ENCODE measurements around the gene RRN3. TPM values are rescaled to one million over a fixed set of nuclear protein-coding genes. Genes with fewer than 3 reads are reported as not detected.
"Not testable (repeated sequence)": the region's sequence is repeated elsewhere in the genome, so short reads cannot be mapped to it uniquely, and the experiment has no call there.

The RRN3 gene
- polyA plus RNA-seq, 4 donors: 29.6 to 46.4 (median 43.3) TPM

DNA sequence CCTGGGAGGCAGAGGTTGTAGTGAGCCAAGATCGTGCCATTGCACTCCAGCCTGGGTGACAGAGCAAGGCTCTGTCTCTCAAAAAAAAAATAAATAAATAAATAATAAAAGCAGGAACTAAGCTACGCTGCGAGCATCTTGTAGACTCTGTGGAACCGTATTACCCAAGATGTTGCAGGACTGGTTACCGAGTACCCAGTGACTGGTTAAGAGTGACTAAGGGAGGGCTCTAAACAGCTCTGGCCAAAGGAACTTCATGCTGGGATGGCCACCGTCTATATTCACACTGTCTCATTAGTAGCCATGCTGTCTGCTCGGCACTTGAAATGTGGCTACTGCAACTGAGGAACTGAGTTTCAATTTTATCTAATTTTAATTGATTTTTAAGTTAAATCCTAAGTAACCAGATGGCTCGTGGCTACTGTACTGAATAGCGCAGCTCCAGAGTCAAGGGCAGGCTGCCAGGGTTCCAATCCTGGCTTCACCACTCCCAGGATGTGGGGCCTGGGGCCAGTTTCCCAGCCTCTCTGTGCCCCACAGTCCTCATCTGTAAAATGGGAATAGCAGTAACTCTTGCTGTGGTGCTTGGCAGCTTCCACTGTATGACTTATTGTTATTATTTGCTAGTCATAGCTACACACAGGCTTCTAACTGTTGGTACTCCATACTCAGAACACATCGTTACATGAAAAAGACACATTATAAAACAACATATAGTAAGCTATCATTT lies 41.2 kb downstream of the RRN3 start:
- no peak for DNase-seq (ENCODE audit: low read depth in 4 of 4, low spot score in 3 of 4)

GRCh38 chr16:15051387-15051951 lies 42.6 kb downstream of the RRN3 start:
- no peak for DNase-seq (ENCODE audit: low read depth in 4 of 4, low spot score in 3 of 4)

- not testable (repeated sequence) for DNase-seq (ENCODE audit: low read depth in 4 of 4, low spot score in 3 of 4)
These were observed 43.6 kb downstream of the RRN3 start for GRCh38 chr16:15050440-15050839.

DNA sequence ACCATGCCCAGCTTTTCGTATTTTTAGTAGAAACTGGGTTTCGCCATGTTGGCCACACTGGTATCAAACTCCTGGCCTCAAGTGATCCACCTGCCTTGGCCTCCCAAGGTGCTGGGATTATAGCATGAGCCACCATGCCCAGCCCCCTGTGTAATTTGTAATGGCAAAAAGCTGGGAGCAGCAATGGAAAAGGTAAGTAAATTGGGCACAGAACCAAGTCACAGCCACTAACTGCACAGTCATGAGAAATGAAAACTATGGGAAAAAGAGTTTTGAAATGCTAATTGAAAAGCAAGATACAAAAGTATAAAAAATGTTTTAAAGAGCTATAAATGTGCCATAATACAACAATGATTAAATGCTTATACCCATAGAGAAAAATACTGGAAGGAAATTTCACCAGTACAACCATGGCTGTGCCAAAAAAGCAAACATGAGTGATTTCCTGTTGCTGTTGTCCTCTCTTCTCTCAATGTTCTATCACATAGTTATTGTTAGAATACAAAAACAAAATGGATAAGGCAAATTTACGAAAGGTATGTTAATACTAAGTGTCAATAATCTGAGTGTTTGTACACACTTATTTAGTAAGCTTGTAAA lies 44.4 kb downstream of the RRN3 start:
- DNase-seq (ENCODE audit: low read depth in 4 of 4, low spot score in 3 of 4): no peak

- DNase-seq (ENCODE audit: low read depth in 4 of 4, low spot score in 3 of 4): no peak
These were observed 47.2 kb downstream of the RRN3 start for GRCh38 chr16:15046692-15047376.

GRCh38 chr16:15045270-15045669 lies 48.8 kb downstream of the RRN3 start:
- not testable (repeated sequence) for DNase-seq (ENCODE audit: low read depth in 4 of 4, low spot score in 3 of 4)

DNA sequence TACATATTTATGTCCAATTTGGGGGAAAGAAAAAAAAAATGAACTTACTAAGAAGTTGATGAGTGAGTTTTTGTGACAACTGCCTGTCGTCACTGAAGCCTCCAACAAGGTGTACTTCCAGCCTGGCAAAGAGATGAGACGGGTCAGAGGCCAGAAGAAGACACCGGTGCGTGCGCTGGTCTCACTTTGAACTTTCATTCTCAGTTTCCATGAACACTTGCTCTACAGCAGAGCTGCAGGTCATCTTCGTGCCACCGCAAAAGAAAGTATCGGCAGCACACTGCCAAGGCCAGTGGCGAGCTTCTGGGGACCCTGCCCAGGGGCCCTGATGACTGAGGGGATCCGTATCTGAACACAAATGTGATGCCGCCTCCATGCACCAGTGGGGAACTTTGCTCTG lies 49.8 kb downstream of the RRN3 start:
- no peak for DNase-seq (ENCODE audit: low read depth in 4 of 4, low spot score in 3 of 4)

DNA sequence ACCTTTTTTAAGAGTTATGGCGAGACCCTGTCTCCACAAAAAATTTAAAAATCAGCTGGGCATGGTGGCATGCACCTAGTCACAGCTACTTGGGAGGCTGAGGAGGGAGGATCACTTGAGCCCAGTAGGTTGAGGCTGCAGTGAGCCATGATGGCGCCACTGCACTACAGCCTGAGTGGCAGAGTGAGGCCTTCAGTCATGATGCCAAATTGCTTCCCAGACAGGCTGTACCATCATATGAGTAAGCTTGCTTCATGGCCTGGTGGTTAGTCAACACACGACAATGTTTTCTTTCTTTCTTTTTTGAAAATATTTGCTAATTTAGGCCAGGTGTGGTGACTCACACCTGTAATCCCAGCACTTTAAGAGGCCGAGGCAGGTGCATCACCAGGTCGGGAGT lies 50.7 kb downstream of the RRN3 start:
- DNase-seq (ENCODE audit: low read depth in 4 of 4, low spot score in 3 of 4): no peak

DNA sequence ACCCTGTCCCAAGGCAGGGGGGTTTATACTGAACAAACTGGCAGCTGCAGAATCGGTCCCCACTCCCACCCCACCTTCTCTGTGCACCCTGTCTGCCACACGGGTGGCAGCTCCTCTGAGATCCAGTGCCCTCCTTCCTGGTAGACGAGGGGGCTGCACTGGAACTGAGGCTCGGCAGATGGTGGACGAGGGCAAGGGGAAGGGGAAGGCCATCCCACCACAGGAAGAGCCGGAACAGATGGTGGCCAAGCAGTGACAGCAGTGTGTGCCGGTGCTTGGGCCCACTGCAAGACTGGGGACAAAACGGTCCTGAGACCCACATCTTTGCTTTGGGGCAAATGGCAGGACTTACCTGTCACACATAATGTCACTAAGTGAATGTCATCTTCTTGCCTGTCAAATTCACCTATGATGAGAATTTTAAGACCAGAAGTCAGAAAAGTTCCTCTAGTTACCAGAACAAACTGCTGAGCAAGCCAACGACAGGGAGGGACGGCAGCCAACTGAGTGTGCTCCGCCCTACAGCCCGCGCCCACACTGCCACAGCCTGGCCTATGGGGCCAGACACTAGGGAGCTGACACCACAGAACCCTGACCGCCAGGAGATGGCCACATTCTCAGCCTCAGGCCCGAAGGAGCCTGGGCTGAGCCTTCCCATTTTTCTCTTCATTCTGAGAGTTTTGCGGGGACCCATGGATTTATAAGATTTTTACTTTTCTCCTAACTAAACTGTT lies 52.6 kb downstream of the RRN3 start:
- no peak for DNase-seq (ENCODE audit: low read depth in 4 of 4, low spot score in 3 of 4)

GRCh38 chr16:15038689-15039088 lies 55.4 kb downstream of the RRN3 start:
- DNase-seq (ENCODE audit: low read depth in 4 of 4, low spot score in 3 of 4): no peak

GRCh38 chr16:15037745-15038144 lies 56.3 kb downstream of the RRN3 start:
- DNase-seq (ENCODE audit: low read depth in 4 of 4, low spot score in 3 of 4): no peak

DNA sequence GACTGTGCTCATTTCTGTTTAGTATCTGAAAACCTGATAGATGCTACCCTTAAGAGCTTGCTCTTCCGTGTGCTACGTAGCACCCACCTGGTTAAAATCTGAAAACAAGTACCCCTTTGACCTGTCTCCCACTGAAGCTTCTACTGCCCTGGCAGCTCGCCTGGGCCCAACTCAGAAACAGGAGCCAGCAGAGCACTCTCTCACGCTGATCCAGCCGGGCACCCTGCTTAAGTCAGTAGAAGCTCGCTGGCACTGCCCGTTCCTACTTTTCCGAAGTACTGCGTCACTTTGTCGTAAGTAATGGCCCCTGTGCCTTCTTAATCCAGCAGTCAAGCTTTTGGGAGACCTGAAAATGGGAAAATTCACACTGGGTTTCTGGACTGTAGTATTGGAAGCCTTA lies 57.1 kb downstream of the RRN3 start:
- DNase-seq (ENCODE audit: low read depth in 4 of 4, low spot score in 3 of 4): no peak

DNA sequence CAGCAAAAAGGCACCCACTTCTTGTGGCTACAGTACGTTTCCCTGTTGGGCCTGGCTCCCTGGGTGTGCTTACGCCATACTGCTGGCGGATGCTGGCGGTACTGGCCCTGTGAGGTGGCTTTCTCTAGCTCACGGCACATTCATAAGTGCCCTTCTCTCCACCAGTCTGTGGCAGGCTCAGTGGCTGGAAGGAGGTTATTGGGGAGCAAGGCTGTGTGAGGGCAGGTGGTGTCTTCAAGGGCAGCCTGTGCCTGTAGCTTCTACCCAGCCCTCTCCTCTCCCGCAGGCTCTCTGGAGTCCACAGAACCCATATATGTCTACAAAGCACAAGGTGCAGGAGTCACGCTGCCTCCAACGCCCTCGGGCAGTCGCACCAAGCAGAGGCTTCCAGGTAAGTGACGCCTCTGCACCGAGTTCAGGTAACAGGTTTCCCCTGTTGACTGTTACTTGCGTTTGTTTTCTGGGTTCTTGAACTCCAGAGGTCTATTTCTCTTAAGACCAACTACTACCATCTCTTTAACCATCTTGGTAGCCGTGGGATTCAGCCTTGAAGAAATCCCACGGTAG lies 58.8 kb downstream of the RRN3 start:
- DNase-seq (ENCODE audit: low read depth in 4 of 4, low spot score in 3 of 4): no peak

DNA sequence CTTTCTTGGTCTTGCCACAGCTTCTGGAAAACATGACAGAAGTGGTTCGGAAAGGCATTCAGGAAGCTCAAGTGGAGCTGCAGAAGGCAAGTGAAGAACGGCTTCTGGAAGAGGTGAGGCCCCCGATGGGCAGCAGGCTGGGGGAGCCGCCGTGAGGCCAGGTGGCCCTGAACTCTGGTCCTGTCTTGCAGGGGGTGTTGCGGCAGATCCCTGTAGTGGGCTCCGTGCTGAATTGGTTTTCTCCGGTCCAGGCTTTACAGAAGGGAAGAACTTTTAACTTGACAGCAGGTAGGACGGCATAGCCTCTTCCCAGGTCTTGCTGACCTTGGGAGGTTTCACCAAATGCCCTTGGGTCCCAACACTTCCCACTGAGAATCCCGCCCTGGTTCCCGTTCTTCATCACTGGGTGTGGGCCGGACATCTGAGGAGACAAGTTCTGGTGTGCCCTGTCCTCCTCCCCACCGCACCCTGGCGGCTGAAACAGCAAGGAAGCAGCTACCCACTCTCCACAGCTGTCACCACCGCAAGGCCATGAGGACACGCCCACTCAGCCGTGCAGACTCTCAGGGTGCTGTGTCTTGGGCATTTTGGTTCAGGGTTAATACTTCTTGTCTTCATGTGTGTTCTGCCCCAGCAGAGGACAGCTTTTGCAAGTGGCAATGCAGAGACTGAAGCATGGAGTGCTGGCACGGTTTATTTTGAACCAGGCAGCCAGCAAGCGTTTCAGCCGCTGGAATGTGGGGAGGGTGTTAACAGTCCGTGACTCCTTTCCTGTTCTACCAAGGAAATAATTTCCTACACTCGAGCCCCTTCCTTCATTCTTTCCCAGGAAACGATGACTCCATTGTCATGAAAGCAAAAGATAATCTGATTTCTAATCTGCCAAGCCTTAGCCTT lies 59.6 kb downstream of the RRN3 start:
- no peak for DNase-seq (ENCODE audit: low read depth in 4 of 4, low spot score in 3 of 4)

- no peak for DNase-seq (ENCODE audit: low read depth in 4 of 4, low spot score in 3 of 4)
These were observed 60.8 kb downstream of the RRN3 start for GRCh38 chr16:15033309-15033707.

DNA sequence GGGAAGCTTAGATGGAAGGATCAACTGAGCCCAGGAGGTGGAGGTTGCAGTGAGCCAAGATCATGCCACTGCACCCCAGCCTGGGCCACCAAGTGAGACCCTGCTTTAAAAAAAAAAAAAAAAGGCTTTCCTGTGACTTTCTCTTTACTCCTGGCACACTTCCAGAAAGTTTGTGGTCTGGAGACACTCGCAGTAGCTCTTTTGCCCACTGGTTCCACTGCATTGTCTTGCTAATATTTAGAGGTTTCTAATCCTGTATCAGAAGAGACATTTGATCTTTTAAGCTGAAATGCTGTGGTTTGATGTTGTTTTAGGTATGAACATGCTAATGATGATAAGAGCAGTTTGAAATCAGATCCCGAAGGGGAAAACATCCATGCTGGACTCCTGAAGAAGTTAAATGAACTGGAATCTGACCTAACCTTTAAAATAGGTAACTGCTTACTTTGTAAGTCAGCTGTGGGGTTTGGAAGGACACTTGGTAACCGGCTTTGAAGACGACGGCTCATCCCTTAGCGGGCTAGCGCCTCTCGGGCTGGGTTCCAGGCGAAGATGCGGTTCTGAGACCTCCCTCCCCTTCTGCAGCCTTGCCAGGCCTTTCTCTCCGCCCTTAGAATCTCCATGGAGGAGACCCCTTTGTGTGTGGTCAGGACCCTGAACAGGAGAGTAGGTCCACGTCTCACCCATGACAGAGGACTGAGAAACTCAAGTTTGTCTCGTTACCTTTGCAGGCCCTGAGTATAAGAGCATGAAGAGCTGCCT lies 61.3 kb downstream of the RRN3 start:
- DNase-seq (ENCODE audit: low read depth in 4 of 4, low spot score in 3 of 4): no peak

DNA sequence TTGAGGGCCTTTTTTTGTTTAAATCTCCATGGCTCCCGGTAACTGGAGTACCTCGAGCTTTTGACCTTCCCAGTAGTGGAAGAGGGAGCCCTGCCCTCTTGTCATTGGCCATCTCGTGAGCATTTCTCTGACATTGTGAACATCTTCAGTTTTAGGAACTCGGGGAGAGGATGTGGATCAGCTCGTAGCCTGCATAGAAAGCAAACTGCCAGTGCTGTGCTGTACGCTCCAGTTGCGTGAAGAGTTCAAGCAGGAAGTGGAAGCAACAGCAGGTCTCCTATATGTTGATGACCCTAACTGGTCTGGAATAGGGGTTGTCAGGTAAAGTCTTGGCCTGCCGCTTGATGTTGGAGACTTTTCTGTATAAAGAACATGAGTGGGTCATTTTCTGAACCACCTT lies 62.5 kb downstream of the RRN3 start:
- DNase-seq (ENCODE audit: low read depth in 4 of 4, low spot score in 3 of 4): no peak

GRCh38 chr16:15031179-15031578 lies 62.9 kb downstream of the RRN3 start:
- no peak for DNase-seq (ENCODE audit: low read depth in 4 of 4, low spot score in 3 of 4)

DNA sequence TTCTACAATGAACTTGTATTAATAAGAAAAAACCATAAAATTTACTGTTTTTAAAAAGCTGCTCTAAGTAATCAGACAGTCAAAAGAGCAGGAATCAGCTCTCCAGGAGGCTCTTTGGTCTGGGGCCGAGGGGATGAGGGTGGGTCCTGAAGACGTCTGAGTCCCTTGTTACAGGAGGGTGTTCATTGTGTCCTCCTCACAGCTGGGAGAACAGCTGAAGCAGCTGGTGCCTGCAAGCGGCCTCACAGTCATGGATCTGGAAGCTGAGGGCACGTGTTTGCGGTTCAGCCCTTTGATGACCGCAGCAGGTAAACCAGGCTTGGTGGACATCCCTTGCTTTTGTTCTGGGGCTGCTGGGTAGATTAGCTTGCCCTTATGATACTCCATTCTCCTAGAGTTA lies 64.3 kb downstream of the RRN3 start:
- DNase-seq (ENCODE audit: low read depth in 4 of 4, low spot score in 3 of 4): not testable (repeated sequence)
